HG02973 (cell line): ENCODE results near the gene LY6G5B.

Source experiments
- ATAC-seq: cut with Tn5 transposase; IDR thresholded peaks from one replicate; pipeline ENCODE4 v1.9.1; 2021; ENCODE audit warnings: moderate library complexity; ENCODE audit not compliant: unreplicated experiment

The LY6G5B gene, protein sequence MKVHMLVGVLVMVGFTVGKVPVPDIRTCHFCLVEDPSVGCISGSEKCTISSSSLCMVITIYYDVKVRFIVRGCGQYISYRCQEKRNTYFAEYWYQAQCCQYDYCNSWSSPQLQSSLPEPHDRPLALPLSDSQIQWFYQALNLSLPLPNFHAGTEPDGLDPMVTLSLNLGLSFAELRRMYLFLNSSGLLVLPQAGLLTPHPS

GRCh38 chr6:31669676-31670075 lies at the start of gene LY6G5B:
TSS of gene LY6G5B (plus strand) at chr6:31669976. CDS start at chr6:31670951, 975 bp downstream.
- no peak for ATAC-seq

GRCh38 chr6:31620586-31621319 lies 49.0 kb upstream of the LY6G5B start, which contains the start of gene PRRC2A:
TSS of gene PRRC2A (plus strand) at chr6:31620715. CDS start at chr6:31622790, 2,075 bp downstream.
- ATAC-seq = peak; percentile 47

DNA sequence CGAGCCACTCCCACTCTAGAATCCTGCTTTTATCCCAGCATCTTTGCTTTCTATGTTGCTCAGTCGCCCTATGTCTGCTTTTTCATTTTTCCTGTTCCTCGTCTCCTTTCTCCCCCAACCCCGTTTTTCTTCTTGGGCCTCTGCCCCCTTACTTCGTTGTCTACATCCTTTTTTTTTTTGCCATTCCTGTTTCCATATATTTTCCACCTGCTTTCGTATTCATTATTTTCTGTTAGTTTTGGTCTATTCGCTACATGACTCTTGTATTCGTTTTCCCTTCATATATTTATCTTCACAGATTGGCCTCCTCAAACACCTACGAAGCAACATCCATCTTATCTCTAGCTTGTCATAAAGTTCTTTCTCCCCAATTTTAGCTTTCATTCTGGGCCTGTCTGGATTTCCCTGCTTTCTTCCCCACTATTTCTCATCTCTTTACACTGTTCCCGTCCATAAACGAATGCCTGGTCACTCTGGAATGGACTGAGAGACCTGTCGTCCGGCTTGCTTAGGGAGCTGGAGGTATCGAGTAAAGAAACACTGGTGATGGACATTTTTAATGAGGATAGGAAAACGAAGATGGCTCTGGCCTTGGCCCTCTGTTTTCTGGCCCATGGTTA lies 48.3 kb upstream of the LY6G5B start:
- no peak for ATAC-seq

DNA sequence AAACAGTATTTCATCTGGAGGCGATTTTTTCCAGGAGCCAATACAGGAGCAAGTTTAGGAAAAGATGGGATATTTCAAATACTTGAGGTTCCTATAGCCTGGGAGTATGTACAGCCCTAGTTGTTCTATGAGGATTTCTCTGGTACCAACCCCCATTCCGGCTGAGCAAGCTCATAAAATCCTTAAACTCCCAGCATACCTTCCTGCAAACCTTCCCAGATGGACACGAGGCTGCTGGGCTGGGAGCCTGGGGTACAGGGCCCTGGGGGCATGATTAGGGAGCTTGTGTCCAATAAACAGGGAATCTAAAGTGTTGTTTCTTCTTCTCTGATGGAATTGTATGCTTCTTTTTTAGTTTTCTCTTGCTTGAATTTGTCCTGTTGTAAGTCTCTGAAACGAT lies 47.8 kb upstream of the LY6G5B start:
- no peak for ATAC-seq

- no peak for ATAC-seq
Measured at GRCh38 chr6:31622684-31623091, 47.1 kb upstream of the LY6G5B start.

- ATAC-seq = no peak
Measured at GRCh38 chr6:31624070-31624469, 45.7 kb upstream of the LY6G5B start.

- ATAC-seq = no peak
Measured at GRCh38 chr6:31626952-31627351, 42.8 kb upstream of the LY6G5B start.

DNA sequence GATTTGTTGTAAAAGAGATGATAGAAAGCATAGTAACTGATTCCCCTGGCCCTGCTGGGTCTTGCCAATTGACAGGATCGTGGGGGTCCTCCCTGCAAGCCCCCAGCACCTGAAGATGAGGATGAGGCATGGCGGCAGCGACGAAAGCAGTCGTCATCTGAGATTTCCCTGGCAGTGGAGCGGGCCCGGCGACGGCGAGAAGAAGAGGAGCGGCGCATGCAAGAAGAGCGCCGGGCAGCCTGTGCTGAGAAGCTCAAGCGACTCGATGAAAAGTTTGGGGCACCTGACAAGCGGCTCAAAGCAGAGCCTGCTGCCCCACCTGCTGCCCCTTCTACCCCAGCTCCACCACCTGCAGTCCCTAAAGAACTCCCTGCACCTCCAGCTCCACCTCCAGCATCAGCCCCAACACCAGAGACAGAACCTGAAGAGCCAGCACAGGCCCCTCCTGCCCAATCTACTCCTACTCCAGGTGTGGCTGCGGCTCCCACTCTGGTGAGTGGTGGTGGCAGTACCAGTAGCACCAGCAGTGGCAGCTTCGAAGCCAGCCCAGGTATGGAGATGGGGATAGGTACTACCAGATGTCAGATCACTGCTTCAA lies 42.0 kb upstream of the LY6G5B start:
- no peak for ATAC-seq

DNA sequence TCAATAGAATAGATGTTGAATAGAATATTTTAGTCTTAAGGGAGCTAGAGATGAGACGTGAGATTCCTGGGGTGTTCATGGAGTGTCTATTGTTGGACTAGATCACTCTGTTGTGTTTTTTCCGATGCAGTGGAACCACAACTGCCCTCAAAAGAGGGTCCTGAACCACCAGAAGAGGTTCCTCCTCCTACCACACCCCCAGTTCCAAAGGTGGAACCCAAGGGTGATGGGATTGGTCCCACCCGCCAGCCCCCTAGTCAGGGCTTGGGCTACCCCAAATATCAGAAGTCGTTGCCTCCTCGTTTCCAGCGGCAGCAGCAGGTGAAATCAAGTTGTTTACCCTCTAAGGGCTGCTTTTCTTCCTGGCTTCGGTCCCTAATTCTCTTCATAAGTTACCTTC lies 40.8 kb upstream of the LY6G5B start:
- ATAC-seq = no peak

DNA sequence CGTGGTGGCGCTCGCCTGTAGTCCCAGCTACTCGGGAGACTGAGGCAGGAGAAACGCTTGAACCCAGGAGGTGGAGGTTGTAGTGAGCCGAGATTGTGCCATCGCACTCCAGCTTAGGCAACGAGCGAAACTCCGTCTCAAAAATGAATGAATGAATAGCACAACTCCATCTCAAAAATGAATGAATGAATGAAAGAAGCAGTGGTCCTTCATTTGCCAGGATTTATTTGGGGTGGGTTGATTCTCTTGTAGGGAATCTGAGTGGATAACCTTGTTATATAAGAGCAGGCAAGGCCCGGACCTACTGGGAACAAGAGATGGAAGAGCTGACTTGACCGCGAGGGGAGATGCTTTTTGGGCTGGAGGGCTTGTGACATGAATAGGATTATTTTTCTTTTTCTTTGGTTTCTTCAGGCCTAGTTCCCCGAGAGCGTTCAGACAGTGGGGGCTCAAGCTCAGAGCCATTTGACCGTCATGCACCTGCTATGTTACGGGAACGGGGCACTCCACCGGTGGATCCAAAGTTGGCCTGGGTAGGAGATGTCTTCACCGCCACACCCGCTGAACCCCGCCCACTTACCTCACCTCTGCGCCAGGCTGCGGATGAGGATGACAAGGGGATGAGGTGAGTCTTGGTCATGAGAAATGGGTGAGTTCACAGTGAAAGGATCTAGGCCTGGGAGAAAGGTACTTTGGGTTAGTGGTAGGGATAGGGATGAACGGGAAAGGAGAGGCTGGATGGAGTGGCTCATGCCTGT lies 39.4 kb upstream of the LY6G5B start:
- ATAC-seq = no peak

DNA sequence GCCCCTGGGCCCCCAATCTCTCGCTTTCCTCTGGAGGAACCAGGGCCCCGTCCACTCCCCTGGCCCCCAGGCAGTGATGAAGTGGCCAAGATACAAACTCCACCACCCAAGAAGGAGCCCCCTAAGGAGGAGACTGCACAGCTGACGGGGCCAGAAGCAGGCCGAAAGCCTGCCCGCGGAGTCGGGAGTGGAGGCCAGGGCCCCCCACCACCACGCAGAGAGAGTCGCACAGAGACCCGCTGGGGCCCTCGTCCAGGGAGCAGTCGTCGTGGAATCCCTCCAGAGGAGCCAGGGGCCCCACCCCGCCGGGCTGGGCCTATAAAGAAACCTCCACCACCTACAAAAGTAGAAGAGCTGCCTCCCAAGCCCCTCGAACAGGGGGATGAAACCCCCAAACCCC lies 38.6 kb upstream of the LY6G5B start:
- ATAC-seq = no peak

GRCh38 chr6:31631681-31632278 lies 38.0 kb upstream of the LY6G5B start:
- ATAC-seq = no peak

- ATAC-seq = no peak
Measured at GRCh38 chr6:31632279-31632946, 37.4 kb upstream of the LY6G5B start.

GRCh38 chr6:31633447-31633846 lies 36.3 kb upstream of the LY6G5B start:
- ATAC-seq = no peak

DNA sequence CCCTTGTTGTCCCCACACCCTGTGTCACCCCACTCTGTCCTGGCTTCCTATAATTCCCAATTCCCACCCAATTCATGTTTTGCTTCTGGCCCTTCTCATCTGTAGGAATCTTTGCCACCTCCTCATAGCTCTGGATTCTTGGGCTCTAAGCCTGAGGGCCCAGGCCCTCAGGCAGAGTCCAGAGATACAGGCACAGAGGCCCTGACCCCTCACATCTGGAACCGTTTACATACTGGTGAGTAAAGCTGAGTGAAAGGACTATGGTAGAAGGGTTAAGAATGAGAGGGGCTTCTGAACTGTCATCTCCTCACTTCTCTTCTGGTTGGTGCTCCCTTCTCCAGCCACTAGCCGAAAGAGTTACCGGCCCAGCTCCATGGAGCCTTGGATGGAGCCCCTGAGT lies 35.6 kb upstream of the LY6G5B start:
- no peak for ATAC-seq

DNA sequence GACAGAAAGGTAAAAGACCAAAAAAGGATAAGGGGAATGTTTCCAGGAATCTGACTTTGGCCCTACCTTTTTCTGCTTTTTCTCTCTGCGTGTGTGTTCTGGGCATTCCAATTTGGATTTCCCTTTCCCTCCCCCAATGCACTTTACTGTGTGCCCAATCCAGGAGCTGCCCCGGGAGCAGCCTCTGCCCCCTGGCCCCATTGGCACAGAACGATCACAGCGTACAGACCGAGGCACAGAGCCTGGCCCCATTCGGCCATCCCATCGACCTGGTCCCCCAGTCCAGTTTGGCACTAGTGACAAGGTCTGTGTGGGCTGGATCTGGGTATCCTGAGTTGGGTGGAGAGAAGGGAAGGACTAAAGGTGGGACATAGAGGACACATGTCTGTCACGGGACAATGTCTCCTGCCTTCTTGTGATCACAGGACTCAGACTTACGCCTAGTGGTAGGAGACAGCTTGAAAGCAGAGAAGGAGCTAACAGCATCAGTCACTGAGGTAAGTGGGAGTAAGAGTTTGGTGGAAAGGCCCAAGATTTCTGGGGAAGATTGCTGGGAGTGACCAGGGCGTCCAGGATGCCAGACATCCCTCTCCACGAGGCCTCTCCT lies 34.7 kb upstream of the LY6G5B start:
- no peak for ATAC-seq

DNA sequence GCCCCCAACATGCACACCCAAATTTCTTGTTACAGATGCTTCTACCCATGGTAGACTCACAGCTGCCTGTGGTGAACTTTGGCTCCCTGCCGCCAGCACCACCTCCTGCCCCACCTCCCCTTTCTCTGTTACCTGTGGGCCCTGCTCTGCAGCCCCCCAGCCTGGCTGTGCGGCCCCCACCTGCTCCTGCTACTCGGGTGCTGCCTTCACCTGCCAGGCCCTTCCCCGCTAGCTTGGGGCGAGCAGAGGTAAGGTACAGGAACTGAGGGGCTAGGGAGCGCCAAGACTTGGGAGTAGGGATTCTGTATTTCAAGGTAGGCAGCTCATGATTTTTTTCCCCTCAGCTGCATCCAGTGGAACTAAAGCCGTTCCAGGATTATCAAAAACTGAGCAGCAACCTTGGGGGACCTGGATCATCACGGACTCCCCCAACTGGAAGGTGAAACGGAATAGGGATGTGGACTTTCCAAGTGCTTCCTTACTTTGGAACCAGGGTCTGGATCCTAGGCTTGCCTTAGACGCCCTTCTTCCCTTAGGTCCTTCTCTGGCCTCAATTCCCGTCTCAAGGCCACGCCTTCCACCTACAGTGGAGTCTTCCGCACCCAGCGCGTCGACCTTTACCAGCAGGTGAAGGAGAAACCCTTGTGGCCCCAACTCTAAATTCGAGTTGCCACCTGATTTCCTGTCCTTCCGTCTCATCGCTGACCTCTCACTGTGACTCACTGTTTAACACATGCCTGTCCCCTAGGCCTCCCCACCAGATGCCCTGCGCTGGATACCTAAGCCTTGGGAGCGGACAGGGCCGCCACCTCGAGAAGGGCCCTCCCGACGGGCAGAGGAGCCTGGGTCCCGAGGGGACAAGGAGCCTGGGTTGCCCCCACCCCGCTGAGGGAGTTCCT lies 32.8 kb upstream of the LY6G5B start:
- ATAC-seq = no peak

- ATAC-seq = no peak
Measured at GRCh38 chr6:31639043-31639442, 30.7 kb upstream of the LY6G5B start.

- no peak for ATAC-seq
Measured at GRCh38 chr6:31639449-31639861, 30.3 kb upstream of the LY6G5B start.
